ENCODE data around the gene GDNF.

DNA sequence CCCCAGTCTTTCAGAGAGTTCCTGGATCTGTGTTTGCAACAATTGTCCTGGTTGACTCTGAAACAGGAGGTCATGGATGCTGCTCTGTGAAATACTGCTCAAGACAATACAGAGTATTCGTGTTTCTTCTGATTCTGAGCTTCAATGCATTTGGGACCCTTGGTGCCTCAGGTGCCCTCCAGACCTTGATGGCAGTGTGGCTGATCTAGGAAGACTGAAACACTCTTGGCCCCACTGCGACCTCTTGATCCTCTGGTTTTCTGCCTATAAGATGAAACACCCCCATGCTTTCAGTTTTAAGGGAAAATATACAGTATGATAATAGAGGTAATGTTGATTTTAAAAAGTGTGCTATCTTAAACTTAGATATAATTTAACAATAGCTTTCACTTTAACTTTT lies 67.6 kb downstream of the GDNF start:
- TF ChIP-seq EZH2 (IDR thresholded peaks at IDR 0.05; ENCODE audit: low read depth, unreplicated experiment) (no peak), CTCF (conservative IDR thresholded peaks at IDR 0.05; ENCODE audit: low read depth in 2 of 2) (no peak), JUNB (IDR thresholded peaks at IDR 0.05; ENCODE audit: unreplicated experiment) (no peak), EZH2phosphoT487 (IDR thresholded peaks at IDR 0.05; ENCODE audit: unreplicated experiment) (no peak), POLR2AphosphoS5 (IDR thresholded peaks at IDR 0.05; ENCODE audit: low read depth) (no peak)
